NCI-H1694 (cell line): Measurements from ENCODE around the gene UPF2.

Source experiments
- DNase-seq: peaks from one replicate; lab custom pipeline; 2025; lab: John Stamatoyannopoulos, UW

The UPF2 gene

DNA sequence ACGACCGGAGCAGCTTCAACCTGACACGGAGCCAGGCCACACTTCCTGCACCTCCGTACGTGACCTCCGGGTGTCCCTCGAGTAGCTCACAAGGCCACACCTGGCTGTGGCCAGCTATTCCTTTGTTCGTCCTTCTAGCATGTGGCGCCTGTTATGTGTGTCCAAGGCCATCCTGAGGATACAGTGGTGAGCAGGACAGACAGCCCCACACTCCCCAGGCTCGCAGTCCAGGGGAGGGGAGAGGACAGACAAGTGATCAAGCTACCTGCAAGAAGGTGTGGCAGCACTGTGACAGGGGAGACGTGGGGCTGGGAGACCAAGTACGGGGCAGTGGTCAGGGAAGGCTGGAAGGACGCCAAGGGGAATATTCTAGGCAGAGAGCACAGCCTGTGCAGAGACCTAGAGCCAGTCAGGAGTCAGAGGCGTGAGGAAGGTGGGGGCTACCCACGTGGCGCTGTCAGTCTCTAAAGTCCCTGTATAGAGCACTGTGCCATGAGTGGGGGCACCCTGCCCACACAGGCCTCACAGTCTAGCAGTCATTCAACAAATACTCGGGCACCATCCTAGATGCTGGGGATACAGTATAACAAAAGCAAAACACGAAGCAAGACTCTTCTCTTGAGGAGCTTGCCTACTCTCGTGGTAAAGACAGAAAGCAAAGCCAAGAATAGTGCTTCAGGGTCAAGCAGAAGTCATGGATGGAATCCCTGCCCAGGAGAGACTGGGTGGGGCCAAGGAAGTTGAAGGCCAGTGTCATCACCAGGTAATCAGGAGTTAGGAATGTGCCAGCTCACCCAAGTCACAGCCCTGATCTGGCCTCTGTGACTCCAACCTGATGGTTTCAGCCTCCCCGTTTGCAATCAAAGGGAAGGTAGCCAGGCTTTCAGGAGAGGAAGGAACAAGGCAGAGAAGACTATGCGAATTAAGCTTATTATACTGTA lies 160.9 kb downstream of the UPF2 start:
- DNase-seq, result no peak

GRCh38 chr10:11881030-11881476 lies 161.6 kb downstream of the UPF2 start:
- DNase-seq, result no peak

- DNase-seq, result no peak
Measured at GRCh38 chr10:11880151-11881029, 162.2 kb downstream of the UPF2 start.

- DNase-seq, result no peak
Measured at GRCh38 chr10:11879387-11880094, 163.1 kb downstream of the UPF2 start.

- DNase-seq, result no peak
Measured at GRCh38 chr10:11878776-11879175, 163.8 kb downstream of the UPF2 start.

DNA sequence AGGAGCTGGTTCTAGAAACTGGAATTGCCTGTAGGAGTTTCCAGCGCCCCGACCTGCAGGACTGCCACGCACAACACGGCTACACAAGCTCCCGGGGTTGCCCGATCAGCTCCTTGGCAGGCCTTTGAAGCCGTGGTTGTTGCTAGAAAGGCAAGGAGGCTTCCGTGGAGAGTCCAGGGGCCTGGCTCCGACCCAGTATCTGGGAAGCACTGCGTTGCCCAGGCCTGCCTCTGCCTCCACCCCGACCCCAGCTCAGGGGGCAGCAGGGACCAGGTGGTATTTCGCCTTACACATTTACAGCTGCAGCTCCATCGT lies 165.1 kb downstream of the UPF2 start:
- no peak for DNase-seq

GRCh38 chr10:11876805-11877590 lies 165.6 kb downstream of the UPF2 start:
- no peak for DNase-seq

- no peak for DNase-seq
Measured at GRCh38 chr10:11876324-11876723, 166.3 kb downstream of the UPF2 start.

DNA sequence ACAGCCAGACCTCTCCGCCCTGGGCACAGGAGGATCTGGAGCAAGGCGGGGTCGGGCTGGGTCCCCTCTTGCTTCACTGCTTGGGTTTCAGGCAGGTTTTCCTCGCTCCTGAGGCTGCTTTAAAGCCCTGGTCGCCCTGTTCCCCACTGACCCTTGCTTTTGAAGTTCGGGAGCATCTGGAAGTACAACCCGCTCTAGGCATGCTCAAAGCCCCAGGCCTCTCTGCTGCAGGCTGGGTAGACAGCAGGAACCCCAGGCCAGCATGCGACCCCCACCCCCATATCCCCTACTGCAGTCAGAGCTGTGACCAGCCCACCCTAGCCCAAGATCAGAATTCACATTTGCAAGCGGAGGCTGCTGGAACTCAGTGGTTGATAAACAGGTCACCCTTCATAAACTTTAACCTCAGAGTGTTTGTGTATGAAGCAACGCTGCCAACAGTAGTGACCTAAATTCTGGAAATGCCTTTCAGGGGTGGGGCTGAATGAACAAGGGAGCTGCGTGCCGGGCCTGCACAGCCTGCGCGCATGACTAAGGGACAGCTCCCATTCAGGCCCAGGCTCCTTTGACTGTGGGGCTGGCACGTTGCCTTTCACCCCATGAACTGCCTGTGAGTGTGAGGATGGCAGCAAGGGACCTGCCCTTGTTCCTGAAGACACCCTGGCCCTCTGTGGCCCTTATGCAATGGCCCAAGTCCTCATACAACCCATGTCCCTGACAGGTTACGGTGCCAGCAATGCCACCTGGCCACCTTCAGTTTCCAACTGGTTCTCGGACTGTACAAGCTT lies 166.9 kb downstream of the UPF2 start:
- no peak for DNase-seq

DNA sequence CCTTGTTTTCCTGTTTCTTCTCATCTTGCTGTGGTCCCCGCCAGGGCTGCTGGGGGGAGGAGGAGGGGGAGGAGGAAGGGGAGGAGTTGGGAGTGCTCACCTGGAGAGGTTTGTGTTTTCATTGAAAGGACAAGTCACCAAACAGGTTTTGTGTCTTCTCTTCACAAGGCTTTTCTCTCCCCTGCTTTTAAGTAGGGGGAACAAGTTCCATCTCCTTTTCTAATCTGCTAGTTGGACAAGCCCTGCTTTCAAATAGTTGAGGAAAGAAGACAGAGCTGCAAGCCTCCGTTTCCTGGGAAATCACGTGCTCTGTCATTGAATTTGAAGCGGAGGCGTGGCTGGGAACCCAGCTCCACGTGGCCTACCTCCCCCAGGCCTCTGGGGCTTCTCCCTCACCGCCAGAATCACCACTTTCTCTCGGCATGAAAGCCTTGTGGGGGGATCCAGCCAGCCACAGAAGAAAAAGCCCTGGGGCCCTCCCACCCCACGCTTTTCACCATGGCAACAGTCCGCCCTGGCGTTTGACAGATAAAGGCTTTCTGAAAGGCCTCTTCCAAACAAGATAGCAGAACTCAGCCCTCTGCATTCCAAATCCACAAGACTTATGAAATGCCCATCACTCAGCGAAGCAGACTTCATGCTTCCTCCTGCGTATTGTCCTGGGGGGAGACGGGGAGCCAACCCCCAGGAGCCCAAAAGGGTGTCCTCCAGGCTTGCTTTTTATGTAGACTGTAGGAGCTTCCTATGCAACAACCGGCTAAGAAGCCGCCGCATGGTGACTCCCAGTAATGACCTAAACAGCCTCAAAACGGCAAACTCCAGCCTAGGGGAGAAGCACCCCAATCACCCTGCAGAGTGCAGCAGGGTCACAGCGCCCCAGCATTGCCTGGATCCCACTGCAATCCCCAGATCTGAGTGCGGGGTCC lies 167.8 kb downstream of the UPF2 start:
- no peak for DNase-seq

- no peak for DNase-seq
Measured at GRCh38 chr10:11871466-11871865, 171.1 kb downstream of the UPF2 start.

- DNase-seq, result no peak
Measured at GRCh38 chr10:11870900-11871400, 171.7 kb downstream of the UPF2 start.

GRCh38 chr10:11870461-11870780 lies 172.2 kb downstream of the UPF2 start:
- no peak for DNase-seq
